ENCODE data around the gene KRT85.

The KRT85 gene

GRCh38 chr12:52321418-52321817 lies 45.9 kb downstream of the KRT85 start:
- no peak overlapping the region for H4K8ac ChIP-seq (ENCODE audit: low read length)
- H3K4me3 ChIP-seq (ENCODE audit: insufficient read depth in 1 of 2, low read depth in 1 of 2, low read length in 2 of 2), result no peak overlapping the region
- H3K23ac ChIP-seq (ENCODE audit: low read length in 2 of 2), result no peak overlapping the region
- H3K18ac ChIP-seq (ENCODE audit: low read depth in 1 of 2, low read length in 2 of 2), result no peak overlapping the region
- 65% methylated on average over 4 of the region's 4 CpGs for WGBS
- H2AK5ac ChIP-seq (ENCODE audit: low read length, severe bottlenecking), result no peak overlapping the region
- no peak overlapping the region for H2BK12ac ChIP-seq (ENCODE audit: low read length in 2 of 2)
- H2BK15ac ChIP-seq (ENCODE audit: low read depth, poor library complexity, severe bottlenecking), result no peak overlapping the region
- no peak for DNase-seq
- H4K91ac ChIP-seq (ENCODE audit: low read length), result no peak overlapping the region
- H3K4me2 ChIP-seq (ENCODE audit: low read length, poor library complexity, severe bottlenecking), result no peak overlapping the region
- no peak overlapping the region for H3K4ac ChIP-seq (ENCODE audit: low read depth in 1 of 2, low read length in 2 of 2)
- peaks cover 72 to 92% of the 10 kb centered on the region in 2 experiments for H3K27me3 ChIP-seq (ENCODE audit: control insufficient read depth in 1 of 2, insufficient read depth in 1 of 2, low read length in 2 of 2)
- no peaks in the 10 kb centered on the region for H3K79me1 ChIP-seq (replicated peaks; ENCODE audit: low read length, poor library complexity, severe bottlenecking)
- H3K27ac ChIP-seq (ENCODE audit: low read length, poor library complexity, severe bottlenecking), result no peak overlapping the region
- H3K4me1 ChIP-seq (ENCODE audit: control insufficient read depth, insufficient read depth, low read depth, low read length), result no peaks in the 10 kb centered on the region
- no peak overlapping the region for H2AFZ ChIP-seq (ENCODE audit: low read depth, low read length)
- H3K36me3 ChIP-seq (ENCODE audit: control insufficient read depth in 1 of 2, insufficient read depth in 2 of 2, low read depth in 1 of 2, low read length in 2 of 2), result no peaks in the 10 kb centered on the region
- H3K14ac ChIP-seq (ENCODE audit: low read length in 2 of 2), result no peak overlapping the region
- H3K9ac ChIP-seq (ENCODE audit: low read length), result no peak overlapping the region
- H3K9me3 ChIP-seq (ENCODE audit: control insufficient read depth, low read length), result no peaks in the 10 kb centered on the region
- no peak overlapping the region for H2BK5ac ChIP-seq (ENCODE audit: low read depth, low read length, poor library complexity, severe bottlenecking)
- H2BK120ac ChIP-seq (ENCODE audit: low read depth, low read length), result no peak overlapping the region

GRCh38 chr12:52320784-52321400 lies 46.4 kb downstream of the KRT85 start, which contains the start of gene KRT83:
Gene KRT83, minus strand, starts transcription at chr12:52321398. Its CDS starts 63 bp downstream, at chr12:52321335.
- no peak within 1 kb of the TSS for H3K9ac ChIP-seq (ENCODE audit: low read length)
- H4K91ac ChIP-seq (ENCODE audit: low read length), result no peak within 1 kb of the TSS
- H3K4ac ChIP-seq (ENCODE audit: low read depth in 1 of 2, low read length in 2 of 2), result no peak within 1 kb of the TSS
- WGBS, result 88% methylated on average over 35 of the region's 35 CpGs
- H3K27me3 ChIP-seq (ENCODE audit: control insufficient read depth in 1 of 2, insufficient read depth in 1 of 2, low read length in 2 of 2), result peaks cover 72 to 96% of the 10 kb centered on the region in 2 experiments
- no peak within 1 kb of the TSS for H2AK5ac ChIP-seq (ENCODE audit: low read length, severe bottlenecking)
- H3K18ac ChIP-seq (ENCODE audit: low read depth in 1 of 2, low read length in 2 of 2), result no peak within 1 kb of the TSS
- no peak within 1 kb of the TSS for H3K27ac ChIP-seq (ENCODE audit: low read length, poor library complexity, severe bottlenecking)
- H2BK15ac ChIP-seq (ENCODE audit: low read depth, poor library complexity, severe bottlenecking), result no peak within 1 kb of the TSS
- no peak within 1 kb of the TSS for H3K4me2 ChIP-seq (ENCODE audit: low read length, poor library complexity, severe bottlenecking)
- no peak within 1 kb of the TSS for H2BK5ac ChIP-seq (ENCODE audit: low read depth, low read length, poor library complexity, severe bottlenecking)
- H2AFZ ChIP-seq (ENCODE audit: low read depth, low read length), result no peak within 1 kb of the TSS
- H4K8ac ChIP-seq (ENCODE audit: low read length), result no peak within 1 kb of the TSS
- no peaks in the 10 kb centered on the region for H3K79me1 ChIP-seq (replicated peaks; ENCODE audit: low read length, poor library complexity, severe bottlenecking)
- H3K9me3 ChIP-seq (ENCODE audit: control insufficient read depth, low read length), result no peaks in the 10 kb centered on the region
- no peaks in the 10 kb centered on the region for H3K36me3 ChIP-seq (ENCODE audit: control insufficient read depth in 1 of 2, insufficient read depth in 2 of 2, low read depth in 1 of 2, low read length in 2 of 2)
- H3K14ac ChIP-seq (ENCODE audit: low read length in 2 of 2), result no peak within 1 kb of the TSS
- H2BK12ac ChIP-seq (ENCODE audit: low read length in 2 of 2), result no peak within 1 kb of the TSS
- no peak within 1 kb of the TSS for H3K23ac ChIP-seq (ENCODE audit: low read length in 2 of 2)
- no peak within 1 kb of the TSS for H2BK120ac ChIP-seq (ENCODE audit: low read depth, low read length)
- no peak within 1 kb of the TSS for H3K4me3 ChIP-seq (ENCODE audit: insufficient read depth in 1 of 2, low read depth in 1 of 2, low read length in 2 of 2)
- H3K4me1 ChIP-seq (ENCODE audit: control insufficient read depth, insufficient read depth, low read depth, low read length), result no peaks in the 10 kb centered on the region
- DNase-seq, result no peak

DNA sequence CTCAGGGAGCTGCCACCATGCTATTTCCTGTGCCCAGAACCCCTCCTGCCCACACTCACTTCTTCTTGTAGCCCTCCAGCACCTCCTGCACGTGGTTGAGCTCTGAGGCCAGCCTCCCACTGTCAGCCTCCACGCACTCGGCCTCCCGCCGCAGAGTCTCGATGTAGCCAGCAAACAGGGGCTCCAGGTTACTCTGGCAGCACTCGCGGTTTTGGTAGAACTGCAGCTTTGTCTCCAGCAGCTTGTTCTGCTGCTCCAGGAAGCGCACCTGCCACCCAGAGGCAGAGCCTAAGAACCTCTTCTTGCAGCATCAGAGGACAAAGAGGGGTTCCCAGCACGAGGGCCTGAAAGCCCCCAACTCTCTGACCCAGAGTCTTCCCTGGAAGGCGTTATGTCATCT lies 48.2 kb downstream of the KRT85 start:
- no peak overlapping the region for H2AFZ ChIP-seq (ENCODE audit: low read depth, low read length)
- 65% methylated on average over 11 of the region's 11 CpGs for WGBS

GRCh38 chr12:52318241-52318990 lies 48.9 kb downstream of the KRT85 start:
- no peak overlapping the region for H3K27ac ChIP-seq (ENCODE audit: low read length, poor library complexity, severe bottlenecking)
- WGBS, result 83% methylated on average over 8 of the region's 11 CpGs
- no peak overlapping the region for H2AK5ac ChIP-seq (ENCODE audit: low read length, severe bottlenecking)
- no peak overlapping the region for H3K14ac ChIP-seq (ENCODE audit: low read length in 2 of 2)
- H3K4ac ChIP-seq (ENCODE audit: low read depth in 1 of 2, low read length in 2 of 2), result no peak overlapping the region
- no peak overlapping the region for H3K9ac ChIP-seq (ENCODE audit: low read length)
- no peak overlapping the region for H2AFZ ChIP-seq (ENCODE audit: low read depth, low read length)
- no peak overlapping the region for H3K4me2 ChIP-seq (ENCODE audit: low read length, poor library complexity, severe bottlenecking)
- no peak overlapping the region for H2BK120ac ChIP-seq (ENCODE audit: low read depth, low read length)
- H2BK12ac ChIP-seq (ENCODE audit: low read length in 2 of 2), result no peak overlapping the region
- no peak overlapping the region for H2BK5ac ChIP-seq (ENCODE audit: low read depth, low read length, poor library complexity, severe bottlenecking)
- peak overlapping the region in 1 of 2 experiments; percentile 10 for H3K4me3 ChIP-seq (ENCODE audit: insufficient read depth in 1 of 2, low read depth in 1 of 2, low read length in 2 of 2)
- H3K4me1 ChIP-seq (ENCODE audit: control insufficient read depth, insufficient read depth, low read depth, low read length), result no peaks in the 10 kb centered on the region
- H4K91ac ChIP-seq (ENCODE audit: low read length), result no peak overlapping the region
- no peak overlapping the region for H3K18ac ChIP-seq (ENCODE audit: low read depth in 1 of 2, low read length in 2 of 2)
- no peak overlapping the region for H4K8ac ChIP-seq (ENCODE audit: low read length)
- no peak overlapping the region for H2BK15ac ChIP-seq (ENCODE audit: low read depth, poor library complexity, severe bottlenecking)
- H3K23ac ChIP-seq (ENCODE audit: low read length in 2 of 2), result no peak overlapping the region
- H3K79me1 ChIP-seq (replicated peaks; ENCODE audit: low read length, poor library complexity, severe bottlenecking), result no peaks in the 10 kb centered on the region
- H3K36me3 ChIP-seq (ENCODE audit: control insufficient read depth in 1 of 2, insufficient read depth in 2 of 2, low read depth in 1 of 2, low read length in 2 of 2), result no peaks in the 10 kb centered on the region
- no peak for DNase-seq
- H3K9me3 ChIP-seq (ENCODE audit: control insufficient read depth, low read length), result no peaks in the 10 kb centered on the region
- peaks cover 78 to 98% of the 10 kb centered on the region in 2 experiments for H3K27me3 ChIP-seq (ENCODE audit: control insufficient read depth in 1 of 2, insufficient read depth in 1 of 2, low read length in 2 of 2)

More for the DNA sequence above, 48.2 kb downstream of the KRT85 start:
- Histone ChIP-seq H3K9me3 (ENCODE audit: control insufficient read depth, low read length) (no peaks in the 10 kb centered on the region), H3K79me1 (replicated peaks; ENCODE audit: low read length, poor library complexity, severe bottlenecking) (no peaks in the 10 kb centered on the region), H2AK5ac (ENCODE audit: low read length, severe bottlenecking) (no peak overlapping the region), H2BK120ac (ENCODE audit: low read depth, low read length) (no peak overlapping the region), H2BK12ac (ENCODE audit: low read length in 2 of 2) (no peak overlapping the region), H3K18ac (ENCODE audit: low read depth in 1 of 2, low read length in 2 of 2) (no peak overlapping the region), H2BK15ac (ENCODE audit: low read depth, poor library complexity, severe bottlenecking) (no peak overlapping the region), H3K4me2 (ENCODE audit: low read length, poor library complexity, severe bottlenecking) (no peak overlapping the region), H4K91ac (ENCODE audit: low read length) (no peak overlapping the region), H3K27ac (ENCODE audit: low read length, poor library complexity, severe bottlenecking) (no peak overlapping the region), H3K4me1 (ENCODE audit: control insufficient read depth, insufficient read depth, low read depth, low read length) (no peaks in the 10 kb centered on the region), H3K4me3 (ENCODE audit: insufficient read depth in 1 of 2, low read depth in 1 of 2, low read length in 2 of 2) (no peak overlapping the region), H3K27me3 (ENCODE audit: control insufficient read depth in 1 of 2, insufficient read depth in 1 of 2, low read length in 2 of 2) (peaks cover 78 to 98% of the 10 kb centered on the region in 2 experiments), H3K14ac (ENCODE audit: low read length in 2 of 2) (no peak overlapping the region), H3K23ac (ENCODE audit: low read length in 2 of 2) (no peak overlapping the region), H3K4ac (ENCODE audit: low read depth in 1 of 2, low read length in 2 of 2) (no peak overlapping the region), H3K36me3 (ENCODE audit: control insufficient read depth in 1 of 2, insufficient read depth in 2 of 2, low read depth in 1 of 2, low read length in 2 of 2) (no peaks in the 10 kb centered on the region), H2BK5ac (ENCODE audit: low read depth, low read length, poor library complexity, severe bottlenecking) (no peak overlapping the region), H3K9ac (ENCODE audit: low read length) (no peak overlapping the region), H4K8ac (ENCODE audit: low read length) (no peak overlapping the region)
- no peak for DNase-seq
